ENCODE measurements around the gene CHPF. TPM values are rescaled to one million over a fixed set of nuclear protein-coding genes. Genes with fewer than 3 reads are reported as not detected.

Gene CHPF
- 50.4 TPM for polyA plus RNA-seq (2013, experiment 1 of 2)
- polyA plus RNA-seq (2013, experiment 2 of 2) = 50.4 TPM

- Histone ChIP-seq H3K4me1 (ENCODE audit: control insufficient read depth, low read depth, low read length) (peaks cover 4% of the 10 kb centered on the region), H3K4me3 (ENCODE audit: low read length) (peak within 1 kb of the TSS; percentile 93), H2BK120ac (ENCODE audit: low read depth, low read length) (no peak within 1 kb of the TSS), H3K36me3 (ENCODE audit: control insufficient read depth, insufficient read depth, low read length) (peaks cover 7% of the 10 kb centered on the region), H3K18ac (ENCODE audit: low read length) (peak within 1 kb of the TSS; percentile 7), H3K9ac (ENCODE audit: low read length) (peak within 1 kb of the TSS; percentile 92), H3K56ac (ENCODE audit: low read length) (peak within 1 kb of the TSS; percentile 95), H3K4me2 (ENCODE audit: low read length) (peak within 1 kb of the TSS; percentile 80), H4K5ac (ENCODE audit: low read length) (no peak within 1 kb of the TSS), H3K79me2 (ENCODE audit: control insufficient read depth, insufficient read depth, low read length) (no peaks in the 10 kb centered on the region), H2BK5ac (ENCODE audit: low read length) (no peak within 1 kb of the TSS), H3K27ac (ENCODE audit: low read depth, low read length) (peak within 1 kb of the TSS; percentile 92), H3K4ac (ENCODE audit: low read depth, low read length) (peak within 1 kb of the TSS; percentile 77), H2AK5ac (ENCODE audit: low read length) (no peak within 1 kb of the TSS), H3K79me1 (ENCODE audit: low read length) (peaks cover 4% of the 10 kb centered on the region), H3K27me3 (ENCODE audit: insufficient read depth, low read length, poor library complexity) (no peaks in the 10 kb centered on the region), H3K23ac (ENCODE audit: low read length) (peak within 1 kb of the TSS; percentile 15), H4K8ac (ENCODE audit: low read depth, low read length) (no peak within 1 kb of the TSS), H2BK15ac (replicated peaks; ENCODE audit: low read depth) (no peak within 1 kb of the TSS)
- DNase-seq = peak; percentile 100
- no CpG with 5 or more reads among the region's 75 CpGs for WGBS (ENCODE audit: extremely low coverage, insufficient coverage, low lambda C conversion rate)
Observed at GRCh38 chr2:219543596-219544358, at the start of gene CHPF, which contains the start of gene TMEM198. CHPF (minus strand) TSS chr2:219543809; CDS start chr2:219543538, 271 bp downstream. TMEM198 (plus strand) TSS chr2:219544028; CDS start chr2:219544728, 700 bp downstream.

- Histone ChIP-seq H4K8ac (ENCODE audit: low read depth, low read length) (no peak overlapping the region), H4K5ac (ENCODE audit: low read length) (no peak overlapping the region), H3K27ac (ENCODE audit: low read depth, low read length) (no peak overlapping the region), H3K36me3 (ENCODE audit: control insufficient read depth, insufficient read depth, low read length) (no peaks in the 10 kb centered on the region), H3K4ac (ENCODE audit: low read depth, low read length) (no peak overlapping the region), H3K23ac (ENCODE audit: low read length) (no peak overlapping the region), H3K79me1 (ENCODE audit: low read length) (no peaks in the 10 kb centered on the region), H3K18ac (ENCODE audit: low read length) (no peak overlapping the region), H2AK5ac (ENCODE audit: low read length) (no peak overlapping the region), H3K9ac (ENCODE audit: low read length) (no peak overlapping the region), H3K56ac (ENCODE audit: low read length) (no peak overlapping the region), H2BK120ac (ENCODE audit: low read depth, low read length) (no peak overlapping the region), H2BK5ac (ENCODE audit: low read length) (no peak overlapping the region), H2BK15ac (replicated peaks; ENCODE audit: low read depth) (no peak overlapping the region), H3K27me3 (ENCODE audit: insufficient read depth, low read length, poor library complexity) (no peaks in the 10 kb centered on the region), H3K4me1 (ENCODE audit: control insufficient read depth, low read depth, low read length) (no peaks in the 10 kb centered on the region), H3K4me2 (ENCODE audit: low read length) (no peak overlapping the region), H3K4me3 (ENCODE audit: low read length) (no peak overlapping the region), H3K79me2 (ENCODE audit: control insufficient read depth, insufficient read depth, low read length) (no peaks in the 10 kb centered on the region)
- no peak for DNase-seq
- WGBS (ENCODE audit: extremely low coverage, insufficient coverage, low lambda C conversion rate) = no CpG with 5 or more reads among the region's 2 CpGs
Observed at GRCh38 chr2:219593154-219593553, 49.5 kb upstream of the CHPF start.

- no CpG with 5 or more reads among the region's 6 CpGs for WGBS (ENCODE audit: extremely low coverage, insufficient coverage, low lambda C conversion rate)
- no peak for DNase-seq
- no peak overlapping the region for H3K4me2 ChIP-seq (ENCODE audit: low read length)
- no peak overlapping the region for H3K4me3 ChIP-seq (ENCODE audit: low read length)
- no peak overlapping the region for H3K4ac ChIP-seq (ENCODE audit: low read depth, low read length)
- no peak overlapping the region for H3K9ac ChIP-seq (ENCODE audit: low read length)
- H2BK15ac ChIP-seq (replicated peaks; ENCODE audit: low read depth) = no peak overlapping the region
- H3K56ac ChIP-seq (ENCODE audit: low read length) = no peak overlapping the region
- H2BK5ac ChIP-seq (ENCODE audit: low read length) = no peak overlapping the region
- H3K27me3 ChIP-seq (ENCODE audit: insufficient read depth, low read length, poor library complexity) = no peaks in the 10 kb centered on the region
- H3K23ac ChIP-seq (ENCODE audit: low read length) = no peak overlapping the region
- no peaks in the 10 kb centered on the region for H3K36me3 ChIP-seq (ENCODE audit: control insufficient read depth, insufficient read depth, low read length)
- no peaks in the 10 kb centered on the region for H3K4me1 ChIP-seq (ENCODE audit: control insufficient read depth, low read depth, low read length)
- H4K8ac ChIP-seq (ENCODE audit: low read depth, low read length) = no peak overlapping the region
- H3K18ac ChIP-seq (ENCODE audit: low read length) = no peak overlapping the region
- H3K79me2 ChIP-seq (ENCODE audit: control insufficient read depth, insufficient read depth, low read length) = no peaks in the 10 kb centered on the region
- H4K5ac ChIP-seq (ENCODE audit: low read length) = no peak overlapping the region
- H2BK120ac ChIP-seq (ENCODE audit: low read depth, low read length) = no peak overlapping the region
- no peak overlapping the region for H2AK5ac ChIP-seq (ENCODE audit: low read length)
- no peaks in the 10 kb centered on the region for H3K79me1 ChIP-seq (ENCODE audit: low read length)
- H3K27ac ChIP-seq (ENCODE audit: low read depth, low read length) = no peak overlapping the region
Observed at GRCh38 chr2:219592736-219593135, 49.1 kb upstream of the CHPF start.

- Histone ChIP-seq H3K4me2 (ENCODE audit: low read length) (no peak overlapping the region), H3K79me2 (ENCODE audit: control insufficient read depth, insufficient read depth, low read length) (no peaks in the 10 kb centered on the region), H3K56ac (ENCODE audit: low read length) (no peak overlapping the region), H3K18ac (ENCODE audit: low read length) (no peak overlapping the region), H4K5ac (ENCODE audit: low read length) (no peak overlapping the region), H2BK15ac (replicated peaks; ENCODE audit: low read depth) (no peak overlapping the region), H2BK5ac (ENCODE audit: low read length) (no peak overlapping the region), H3K27me3 (ENCODE audit: insufficient read depth, low read length, poor library complexity) (no peaks in the 10 kb centered on the region), H2BK120ac (ENCODE audit: low read depth, low read length) (no peak overlapping the region), H3K4ac (ENCODE audit: low read depth, low read length) (no peak overlapping the region), H3K27ac (ENCODE audit: low read depth, low read length) (no peak overlapping the region), H3K79me1 (ENCODE audit: low read length) (no peaks in the 10 kb centered on the region), H3K36me3 (ENCODE audit: control insufficient read depth, insufficient read depth, low read length) (no peaks in the 10 kb centered on the region), H3K4me1 (ENCODE audit: control insufficient read depth, low read depth, low read length) (no peaks in the 10 kb centered on the region), H3K4me3 (ENCODE audit: low read length) (no peak overlapping the region), H3K23ac (ENCODE audit: low read length) (no peak overlapping the region), H3K9ac (ENCODE audit: low read length) (no peak overlapping the region), H4K8ac (ENCODE audit: low read depth, low read length) (no peak overlapping the region), H2AK5ac (ENCODE audit: low read length) (no peak overlapping the region)
- DNase-seq = no peak
- no CpG with 5 or more reads among the region's 4 CpGs for WGBS (ENCODE audit: extremely low coverage, insufficient coverage, low lambda C conversion rate)
Observed at GRCh38 chr2:219591091-219591490, 47.5 kb upstream of the CHPF start.

- Histone ChIP-seq H3K9ac (ENCODE audit: low read length) (no peak overlapping the region), H3K18ac (ENCODE audit: low read length) (no peak overlapping the region), H2BK5ac (ENCODE audit: low read length) (no peak overlapping the region), H3K56ac (ENCODE audit: low read length) (no peak overlapping the region), H3K4ac (ENCODE audit: low read depth, low read length) (no peak overlapping the region), H4K5ac (ENCODE audit: low read length) (no peak overlapping the region), H3K79me2 (ENCODE audit: control insufficient read depth, insufficient read depth, low read length) (no peaks in the 10 kb centered on the region), H3K36me3 (ENCODE audit: control insufficient read depth, insufficient read depth, low read length) (no peaks in the 10 kb centered on the region), H2BK120ac (ENCODE audit: low read depth, low read length) (no peak overlapping the region), H3K79me1 (ENCODE audit: low read length) (no peaks in the 10 kb centered on the region), H4K8ac (ENCODE audit: low read depth, low read length) (no peak overlapping the region), H3K27me3 (ENCODE audit: insufficient read depth, low read length, poor library complexity) (no peaks in the 10 kb centered on the region), H3K23ac (ENCODE audit: low read length) (no peak overlapping the region), H2BK15ac (replicated peaks; ENCODE audit: low read depth) (no peak overlapping the region), H3K4me1 (ENCODE audit: control insufficient read depth, low read depth, low read length) (no peaks in the 10 kb centered on the region), H2AK5ac (ENCODE audit: low read length) (no peak overlapping the region), H3K4me2 (ENCODE audit: low read length) (no peak overlapping the region), H3K4me3 (ENCODE audit: low read length) (no peak overlapping the region), H3K27ac (ENCODE audit: low read depth, low read length) (no peak overlapping the region)
- DNase-seq = no peak
- WGBS (ENCODE audit: extremely low coverage, insufficient coverage, low lambda C conversion rate) = no CpG with 5 or more reads among the region's 2 CpGs
Observed at GRCh38 chr2:219581346-219581745, 37.7 kb upstream of the CHPF start.
